ENCODE data around the gene SCARB2. TPM values are rescaled to one million over a fixed set of nuclear protein-coding genes. Genes with fewer than 3 reads are reported as not detected.

The SCARB2 gene, protein sequence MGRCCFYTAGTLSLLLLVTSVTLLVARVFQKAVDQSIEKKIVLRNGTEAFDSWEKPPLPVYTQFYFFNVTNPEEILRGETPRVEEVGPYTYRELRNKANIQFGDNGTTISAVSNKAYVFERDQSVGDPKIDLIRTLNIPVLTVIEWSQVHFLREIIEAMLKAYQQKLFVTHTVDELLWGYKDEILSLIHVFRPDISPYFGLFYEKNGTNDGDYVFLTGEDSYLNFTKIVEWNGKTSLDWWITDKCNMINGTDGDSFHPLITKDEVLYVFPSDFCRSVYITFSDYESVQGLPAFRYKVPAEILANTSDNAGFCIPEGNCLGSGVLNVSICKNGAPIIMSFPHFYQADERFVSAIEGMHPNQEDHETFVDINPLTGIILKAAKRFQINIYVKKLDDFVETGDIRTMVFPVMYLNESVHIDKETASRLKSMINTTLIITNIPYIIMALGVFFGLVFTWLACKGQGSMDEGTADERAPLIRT
- total RNA-seq, result 100 to 1,000 TPM in 4 of 10 donors, 10 to 100 TPM in 6; 76.6 to 199 (median 94.9) TPM
- 100 to 1,000 TPM; 119 to 125 TPM for polyA plus RNA-seq
- long read RNA-seq, donor 1, full-length matches to known transcripts, result 145 of 158 reads
- long read RNA-seq, donor 1, partial matches to known transcripts, result 13 of 158 reads
- long read RNA-seq, donor 1, other reads (novel, unspliced or antisense), result 0 of 158 reads
- long read RNA-seq, donor 2, full-length matches to known transcripts, result 120 of 128 reads
- long read RNA-seq, donor 2, partial matches to known transcripts, result 5 of 128 reads
- long read RNA-seq, donor 2, other reads (novel, unspliced or antisense), result 3 of 128 reads
- long read RNA-seq, donor 3, full-length matches to known transcripts, result 257 of 311 reads
- long read RNA-seq, donor 3, partial matches to known transcripts, result 33 of 311 reads
- long read RNA-seq, donor 3, other reads (novel, unspliced or antisense), result 21 of 311 reads

DNA sequence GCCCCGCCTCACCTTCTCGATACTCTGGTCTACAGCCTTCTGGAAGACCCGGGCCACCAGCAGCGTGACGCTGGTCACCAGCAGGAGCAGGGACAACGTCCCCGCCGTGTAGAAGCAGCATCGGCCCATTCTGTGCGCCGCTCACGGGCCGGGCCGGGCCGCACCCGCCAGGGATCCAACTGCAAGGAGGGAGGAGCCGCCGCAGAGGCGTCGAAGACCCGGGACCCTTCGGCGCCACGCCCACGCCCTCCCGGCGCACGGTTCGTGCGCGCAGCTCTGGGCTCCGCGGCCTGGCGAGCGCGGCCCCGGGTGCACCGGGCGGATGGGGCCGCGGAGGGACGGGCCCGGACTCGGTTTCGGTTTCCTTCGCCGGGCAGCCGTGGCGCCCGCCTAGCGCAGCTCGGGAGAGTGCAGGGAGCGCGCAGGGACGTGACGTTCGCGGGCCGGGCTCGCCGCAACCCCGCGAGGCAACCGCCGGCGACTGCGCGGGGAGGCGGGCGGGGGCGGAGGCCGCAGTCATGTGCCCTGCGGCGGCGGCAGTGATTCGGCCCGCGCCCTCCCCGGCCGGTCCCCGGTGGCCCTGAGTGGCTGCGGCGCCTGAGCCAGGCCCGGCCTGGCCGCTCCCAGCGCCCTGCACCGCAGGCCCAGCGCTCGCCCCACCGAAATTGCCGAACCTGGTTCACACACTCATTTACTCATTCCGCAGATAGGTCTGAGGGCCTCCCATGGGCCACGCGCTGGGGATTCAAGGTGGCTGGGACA, at the start of gene SCARB2:
SCARB2 (minus strand) TSS at position 410 of the 762 bp plus-strand sequence; CDS start at position 129, 281 bp downstream.
- Histone ChIP-seq H3K4me1 (peaks cover 16 to 77% (median 54%) of the 10 kb centered on the region in 9 donors), H3K27ac (peak within 1 kb of the TSS; percentile 93 to 98 (median 96)), H3K36me3 (no peaks in the 10 kb centered on the region), H3K27me3 (no peaks in the 10 kb centered on the region), H3K9me3 (no peaks in the 10 kb centered on the region), H3K4me3 (peak within 1 kb of the TSS; percentile 50 to 95 (median 84))
- ATAC-seq, result peak; percentile 92 to 97 (median 96)
- DNase-seq, result peak; percentile 88 to 92
- intact Hi-C loops (cut with DNase I), result loop anchor here in 5 of 10 donors (2.0 to 10.0 kb wide), 5 partner anchors 33 to 861 kb away; partner anchors contain the start of genes CCNI (in 1 of the 5), FAM47E (in 1 of the 5), NUP54 (in 1 of the 5) and STBD1 (in 1 of the 5)
- TF ChIP-seq, protein P1, sequence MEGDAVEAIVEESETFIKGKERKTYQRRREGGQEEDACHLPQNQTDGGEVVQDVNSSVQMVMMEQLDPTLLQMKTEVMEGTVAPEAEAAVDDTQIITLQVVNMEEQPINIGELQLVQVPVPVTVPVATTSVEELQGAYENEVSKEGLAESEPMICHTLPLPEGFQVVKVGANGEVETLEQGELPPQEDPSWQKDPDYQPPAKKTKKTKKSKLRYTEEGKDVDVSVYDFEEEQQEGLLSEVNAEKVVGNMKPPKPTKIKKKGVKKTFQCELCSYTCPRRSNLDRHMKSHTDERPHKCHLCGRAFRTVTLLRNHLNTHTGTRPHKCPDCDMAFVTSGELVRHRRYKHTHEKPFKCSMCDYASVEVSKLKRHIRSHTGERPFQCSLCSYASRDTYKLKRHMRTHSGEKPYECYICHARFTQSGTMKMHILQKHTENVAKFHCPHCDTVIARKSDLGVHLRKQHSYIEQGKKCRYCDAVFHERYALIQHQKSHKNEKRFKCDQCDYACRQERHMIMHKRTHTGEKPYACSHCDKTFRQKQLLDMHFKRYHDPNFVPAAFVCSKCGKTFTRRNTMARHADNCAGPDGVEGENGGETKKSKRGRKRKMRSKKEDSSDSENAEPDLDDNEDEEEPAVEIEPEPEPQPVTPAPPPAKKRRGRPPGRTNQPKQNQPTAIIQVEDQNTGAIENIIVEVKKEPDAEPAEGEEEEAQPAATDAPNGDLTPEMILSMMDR (IDR thresholded peaks at IDR 0.05), result no peak
- 0% methylated on average over 90 to 94 of the region's 94 CpGs for WGBS, 2 donors

DNA sequence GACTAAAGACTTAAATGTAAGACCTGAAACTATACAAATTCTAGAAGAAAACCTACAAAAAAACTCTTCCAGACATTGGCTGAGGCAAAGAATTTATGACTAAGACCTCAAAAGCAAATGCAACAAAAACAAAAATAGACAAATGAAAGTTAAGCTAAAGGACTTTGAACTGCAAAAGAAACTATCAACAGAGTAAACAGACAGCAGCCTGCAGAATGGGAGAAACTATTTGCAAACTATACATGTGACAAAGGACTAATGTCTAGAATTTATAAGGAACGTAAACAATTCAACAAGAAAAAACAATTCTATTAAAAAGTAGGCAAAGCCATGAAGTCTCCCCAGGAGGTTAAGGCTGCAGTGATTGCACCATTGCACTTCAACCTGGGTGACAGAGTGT, 46.9 kb upstream of the SCARB2 start:
- H3K36me3 ChIP-seq, result no peaks in the 10 kb centered on the region
- no peak for ATAC-seq
- no peaks in the 10 kb centered on the region for H3K9me3 ChIP-seq
- no peak overlapping the region for H3K4me3 ChIP-seq
- peaks cover 0 to 4% (median 0%) of the 10 kb centered on the region in 7 donors for H3K27me3 ChIP-seq
- WGBS, 2 donors, result 97% methylated on average over 1 of the region's 1 CpG
- no peak for DNase-seq
- H3K27ac ChIP-seq, result no peak overlapping the region
- intact Hi-C loops (cut with DNase I), result no loop called here
- no peaks in the 10 kb centered on the region for H3K4me1 ChIP-seq
- TF ChIP-seq, protein P1 (IDR thresholded peaks at IDR 0.05), result no peak

DNA sequence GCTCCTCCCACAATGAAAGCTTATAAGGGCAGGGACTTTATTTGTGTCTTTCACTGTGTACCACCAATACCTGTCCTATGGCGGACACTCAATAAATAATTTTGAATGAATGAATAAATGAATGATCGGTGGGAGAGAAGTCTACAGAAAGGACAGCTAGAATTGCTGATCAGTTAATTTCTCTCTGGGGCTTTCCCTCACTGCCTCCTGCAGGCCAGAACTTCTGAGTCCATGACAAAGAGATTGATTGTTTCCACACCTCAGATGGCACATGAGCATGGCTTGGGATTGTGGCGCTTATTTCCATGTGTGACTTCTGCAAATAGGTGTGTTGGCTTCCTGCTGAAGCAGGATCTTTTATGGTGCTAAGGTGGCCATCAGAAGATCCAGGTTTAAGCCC, 44.2 kb upstream of the SCARB2 start:
- TF ChIP-seq, protein P1 (IDR thresholded peaks at IDR 0.05), result peak in 1 of 9 donors; percentile 15
- intact Hi-C loops (cut with DNase I), result loop anchor here in 3 of 10 donors (10.0 kb wide), 2 partner anchors 73 to 83 kb away; no protein-coding TSS in a partner anchor

More for the DNA sequence above, 44.2 kb upstream of the SCARB2 start:
- DNase-seq, result no peak
- Histone ChIP-seq H3K27ac (no peak overlapping the region), H3K36me3 (no peaks in the 10 kb centered on the region), H3K4me1 (no peaks in the 10 kb centered on the region), H3K4me3 (no peak overlapping the region), H3K9me3 (no peaks in the 10 kb centered on the region), H3K27me3 (peaks cover 0 to 16% (median 2%) of the 10 kb centered on the region in 7 donors)
- no peak for ATAC-seq
- WGBS, 2 donors, result 96 to 97% methylated on average over 3 of the region's 3 CpGs
